Esophagus (tissue), 2 donors: ENCODE measurements around the gene ZNF546. TPM values are rescaled to one million over a fixed set of nuclear protein-coding genes. Genes with fewer than 3 reads are reported as not detected.

Experiments used
- H3K27ac ChIP-seq, 2 donors: one replicate each; pipeline ENCODE4 v1.5.1; 2013; ENCODE audit warnings: low read depth in 2 of 2, mild to moderate bottlenecking in 2 of 2, inconsistent platforms in 1 of 2, low read length in 1 of 2, moderate library complexity in 1 of 2
- H3K27me3 ChIP-seq, 2 donors: one replicate each; pipeline ENCODE4 v1.6.1; 2013; ENCODE audit warnings: low read length in 2 of 2, control low read depth in 1 of 2, mild to moderate bottlenecking in 1 of 2; ENCODE audit not compliant: insufficient read depth in 2 of 2, control insufficient read depth in 1 of 2
- H3K36me3 ChIP-seq, 2 donors: one replicate each; pipeline ENCODE4 v1.6.1; 2013; ENCODE audit warnings: low read length in 1 of 2; ENCODE audit not compliant: control insufficient read depth in 2 of 2, insufficient read depth in 2 of 2
- H3K4me1 ChIP-seq, 2 donors: one replicate each; pipeline ENCODE4 v1.6.1; 2013; ENCODE audit warnings: low read length in 1 of 2; ENCODE audit not compliant: control insufficient read depth in 2 of 2, insufficient read depth in 2 of 2
- H3K4me3 ChIP-seq, 2 donors: one replicate each; pipeline ENCODE4 v1.5.1; 2013; ENCODE audit warnings: low read length in 2 of 2, mild to moderate bottlenecking in 2 of 2, low read depth in 1 of 2, moderate library complexity in 1 of 2
- H3K9me3 ChIP-seq, 2 donors: one replicate each; pipeline ENCODE4 v1.6.1; 2013; ENCODE audit warnings: mild to moderate bottlenecking in 2 of 2, low read depth in 1 of 2, low read length in 1 of 2, moderate library complexity in 1 of 2; ENCODE audit not compliant: control insufficient read depth in 2 of 2, insufficient read depth in 1 of 2
- WGBS, 2 donors: extraction: QIAGEN DNeasy Blood & Tissue Kit; methylation state at CpG; one replicate each; pipeline ENCODE4 v1.1.7; 2013; 5-methylcytosine and 5-hydroxymethylcytosine counted together
- polyA plus RNA-seq, 2 donors: library from polyadenylated mRNA; stranded (reverse); fragments of 200-250 nt; gene quantifications; one replicate each; pipeline ENCODE4 v1.2.3, GENCODE V29; 2013
- donor health status: healthy with polysubstance abuse.
- donor health status: Bipolar disorder and iron deficiency.

ZNF546 gene
- polyA plus RNA-seq, 2 donors, result 0.52 to 0.90 TPM

GRCh38 chr19:39982883-39983282, 14.0 kb upstream of the ZNF546 start:
- H3K9me3 ChIP-seq, result peaks cover 0 to 2% of the 10 kb centered on the region in 2 donors
- H3K27me3 ChIP-seq, result no peaks in the 10 kb centered on the region
- no peaks in the 10 kb centered on the region for H3K4me1 ChIP-seq
- WGBS, 2 donors, result 98 to 100% methylated on average over 1 of the region's 1 CpG
- no peak overlapping the region for H3K27ac ChIP-seq
- peaks cover 19 to 20% of the 10 kb centered on the region in 2 donors for H3K36me3 ChIP-seq
- no peak overlapping the region for H3K4me3 ChIP-seq

- Histone ChIP-seq H3K27me3 (no peaks in the 10 kb centered on the region), H3K36me3 (peaks cover 14 to 15% of the 10 kb centered on the region in 2 donors), H3K27ac (no peak overlapping the region), H3K4me3 (no peak overlapping the region), H3K9me3 (peaks cover 0 to 2% of the 10 kb centered on the region in 2 donors), H3K4me1 (no peaks in the 10 kb centered on the region)
- WGBS, 2 donors, result 87 to 96% methylated on average over 5 of the region's 5 CpGs
Measured at GRCh38 chr19:39983695-39984300, 13.1 kb upstream of the ZNF546 start.

GRCh38 chr19:39986643-39987042, 10.2 kb upstream of the ZNF546 start:
- H3K4me3 ChIP-seq, result no peak overlapping the region
- H3K36me3 ChIP-seq, result no peaks in the 10 kb centered on the region
- H3K27me3 ChIP-seq, result no peaks in the 10 kb centered on the region
- H3K27ac ChIP-seq, result no peak overlapping the region
- H3K9me3 ChIP-seq, result peaks cover 0 to 2% of the 10 kb centered on the region in 2 donors
- H3K4me1 ChIP-seq, result no peaks in the 10 kb centered on the region

- no peaks in the 10 kb centered on the region for H3K27me3 ChIP-seq
- H3K27ac ChIP-seq, result no peak overlapping the region
- no peak overlapping the region for H3K4me3 ChIP-seq
- no peaks in the 10 kb centered on the region for H3K36me3 ChIP-seq
- H3K4me1 ChIP-seq, result no peaks in the 10 kb centered on the region
- peaks cover 0 to 2% of the 10 kb centered on the region in 2 donors for H3K9me3 ChIP-seq
Measured at GRCh38 chr19:39987167-39987566, 9.7 kb upstream of the ZNF546 start.

- no peak overlapping the region for H3K27ac ChIP-seq
Measured at GRCh38 chr19:39987596-39987995, 9.3 kb upstream of the ZNF546 start.

GRCh38 chr19:39993605-39994004, 3.3 kb upstream of the ZNF546 start:
- Histone ChIP-seq H3K36me3 (no peaks in the 10 kb centered on the region), H3K9me3 (no peaks in the 10 kb centered on the region), H3K4me3 (no peak overlapping the region), H3K4me1 (peaks cover 0 to 6% of the 10 kb centered on the region in 2 donors), H3K27ac (no peak overlapping the region), H3K27me3 (no peaks in the 10 kb centered on the region)
- 93 to 94% methylated on average over 1 of the region's 1 CpG for WGBS, 2 donors

More at GRCh38 chr19:39987596-39987995, 9.3 kb upstream of the ZNF546 start:
- Histone ChIP-seq H3K4me1 (no peaks in the 10 kb centered on the region), H3K4me3 (no peak overlapping the region), H3K9me3 (peaks cover 0 to 2% of the 10 kb centered on the region in 2 donors), H3K27me3 (no peaks in the 10 kb centered on the region), H3K36me3 (no peaks in the 10 kb centered on the region)
- WGBS, 2 donors, result 94 to 97% methylated on average over 1 of the region's 1 CpG

- Histone ChIP-seq H3K36me3 (no peaks in the 10 kb centered on the region), H3K9me3 (no peaks in the 10 kb centered on the region), H3K27me3 (no peaks in the 10 kb centered on the region), H3K4me1 (peaks cover 0 to 6% of the 10 kb centered on the region in 2 donors), H3K27ac (no peak overlapping the region), H3K4me3 (no peak overlapping the region)
Measured at GRCh38 chr19:39994361-39994760, 2.5 kb upstream of the ZNF546 start.

GRCh38 chr19:39995794-39996193, 1.1 kb upstream of the ZNF546 start:
- peak overlapping the region in 1 of 2 donors; percentile 11 for H3K4me3 ChIP-seq
- 64 to 66% methylated on average over 1 of the region's 1 CpG for WGBS, 2 donors

GRCh38 chr19:39996218-39996810, 546 bp upstream of the ZNF546 start:
- H3K4me1 ChIP-seq, result peaks cover 0 to 6% of the 10 kb centered on the region in 2 donors
- H3K27ac ChIP-seq, result peak overlapping the region; percentile 86 to 90
- H3K27me3 ChIP-seq, result no peaks in the 10 kb centered on the region
- WGBS, 2 donors, result 8% methylated on average over 19 of the region's 19 CpGs
- peak overlapping the region; percentile 65 to 74 for H3K4me3 ChIP-seq
- no peaks in the 10 kb centered on the region for H3K9me3 ChIP-seq
- no peaks in the 10 kb centered on the region for H3K36me3 ChIP-seq

More at GRCh38 chr19:39995794-39996193, 1.1 kb upstream of the ZNF546 start:
- Histone ChIP-seq H3K9me3 (no peaks in the 10 kb centered on the region), H3K27me3 (no peaks in the 10 kb centered on the region), H3K27ac (no peak overlapping the region), H3K36me3 (no peaks in the 10 kb centered on the region), H3K4me1 (peaks cover 0 to 6% of the 10 kb centered on the region in 2 donors)
